HG02981 (cell line): ENCODE measurements around the gene SSBP3.

Experiments
- ATAC-seq: cut with Tn5 transposase; IDR thresholded peaks from one replicate; pipeline ENCODE4 v1.9.1; 2021; ENCODE audit warnings: mild to moderate bottlenecking, moderate library complexity; ENCODE audit not compliant: unreplicated experiment

SSBP3 gene

DNA sequence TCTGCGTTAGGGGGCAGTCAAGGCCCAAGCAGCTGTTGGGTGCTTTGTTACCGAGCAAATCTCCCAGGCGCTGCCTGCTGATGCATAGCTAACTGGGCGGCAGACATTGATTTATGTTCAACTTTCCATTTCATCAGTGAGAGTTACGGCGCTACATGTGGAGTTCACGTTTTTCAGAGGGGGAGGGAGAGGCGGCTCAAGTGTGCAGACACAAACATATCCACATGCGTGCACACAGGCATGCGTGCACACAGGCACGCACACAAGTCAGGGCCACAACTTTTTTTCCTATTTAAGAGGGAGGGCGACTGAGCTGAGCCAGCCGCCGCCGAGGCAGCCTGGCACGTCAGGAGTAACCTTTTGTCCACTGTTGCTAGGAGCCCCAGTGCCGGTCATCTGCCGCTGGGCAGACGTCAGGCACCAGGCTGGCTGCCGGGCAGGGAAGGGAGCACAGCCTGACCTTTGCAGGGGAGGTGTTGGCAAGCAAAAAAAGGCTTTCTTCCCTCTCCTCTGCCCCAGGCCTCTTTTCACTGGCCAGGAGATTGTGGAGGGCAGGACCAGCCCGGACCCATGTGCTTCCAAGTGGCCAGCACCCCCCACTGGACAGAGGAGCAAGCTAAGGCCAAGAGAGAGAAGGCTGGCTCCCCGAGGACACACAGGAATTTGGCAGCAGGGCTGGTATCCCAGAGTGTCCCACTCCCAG lies 133.0 kb downstream of the SSBP3 start:
- no peak for ATAC-seq

DNA sequence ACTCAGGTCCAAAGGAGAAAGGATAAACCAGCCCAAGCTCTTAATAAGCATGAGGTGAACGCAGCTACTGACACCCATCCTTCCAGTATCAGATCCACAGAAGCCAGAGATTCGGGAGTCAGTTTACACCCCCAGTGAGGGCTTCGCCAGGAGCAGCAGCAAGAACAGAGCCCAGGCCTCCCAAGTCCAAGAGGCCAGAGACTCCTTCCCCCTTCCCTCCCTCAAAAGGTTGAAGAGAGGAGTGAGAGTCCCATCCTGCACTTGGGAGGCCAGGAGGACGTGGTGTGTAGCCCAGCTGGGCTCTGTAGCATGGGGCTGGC lies 133.5 kb downstream of the SSBP3 start:
- no peak for ATAC-seq

DNA sequence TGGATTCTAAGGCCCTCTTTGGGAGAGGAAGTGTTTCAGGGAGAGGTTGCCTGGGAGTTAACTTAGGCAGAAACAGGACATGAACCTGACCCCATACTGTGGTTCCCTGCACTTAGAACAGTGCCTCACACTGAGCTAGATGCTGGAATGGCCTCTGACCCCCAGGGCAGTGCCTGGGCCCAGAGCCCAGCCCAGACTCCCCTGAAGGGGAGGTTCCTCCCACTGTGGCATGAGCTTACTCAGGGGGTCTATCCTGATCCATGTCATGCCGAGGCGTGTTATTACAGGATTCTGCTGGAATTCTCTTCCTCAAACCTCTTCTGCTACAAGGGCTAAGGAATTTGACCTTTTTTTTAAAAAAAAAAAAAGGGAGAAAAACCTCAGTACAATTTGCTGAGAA lies 134.1 kb downstream of the SSBP3 start:
- no peak for ATAC-seq

DNA sequence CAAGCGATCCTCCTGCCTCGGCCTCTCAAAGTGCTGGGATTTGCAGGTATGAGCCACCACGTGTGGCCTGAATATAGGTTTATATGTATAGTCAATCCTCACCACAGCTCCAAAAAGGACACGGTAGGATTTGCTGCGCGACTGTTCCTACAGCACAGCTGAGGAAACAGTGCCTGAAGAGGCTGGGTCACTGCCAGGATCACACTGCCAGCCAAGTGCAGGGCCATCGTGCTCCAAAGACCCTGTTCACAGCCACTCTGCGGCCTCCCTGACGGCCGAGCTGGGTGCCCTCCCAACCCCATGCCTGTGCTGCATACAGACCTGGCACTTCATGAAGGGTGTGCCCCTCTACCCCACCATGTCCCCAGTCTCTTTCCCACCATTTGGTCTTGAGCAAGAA lies 134.9 kb downstream of the SSBP3 start:
- ATAC-seq: no peak

DNA sequence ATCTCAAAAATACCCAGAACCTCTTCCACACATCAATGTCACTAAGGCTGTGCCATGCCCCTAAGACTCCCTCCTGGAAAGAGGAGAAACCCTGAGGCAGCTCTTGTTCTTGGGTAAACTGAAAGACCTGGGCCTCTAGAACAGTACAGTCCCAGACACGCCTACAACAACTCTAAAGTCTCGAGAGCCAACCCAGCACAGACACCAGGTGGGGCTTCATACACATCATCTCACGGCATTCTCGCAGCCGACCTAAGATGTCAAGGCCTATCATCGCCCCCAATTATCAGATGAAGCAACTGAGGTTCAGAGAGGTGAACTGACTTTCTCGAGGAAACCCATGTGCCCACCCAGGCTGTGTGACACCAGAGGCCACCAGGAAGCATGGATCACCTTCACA lies 135.7 kb downstream of the SSBP3 start:
- no peak for ATAC-seq

DNA sequence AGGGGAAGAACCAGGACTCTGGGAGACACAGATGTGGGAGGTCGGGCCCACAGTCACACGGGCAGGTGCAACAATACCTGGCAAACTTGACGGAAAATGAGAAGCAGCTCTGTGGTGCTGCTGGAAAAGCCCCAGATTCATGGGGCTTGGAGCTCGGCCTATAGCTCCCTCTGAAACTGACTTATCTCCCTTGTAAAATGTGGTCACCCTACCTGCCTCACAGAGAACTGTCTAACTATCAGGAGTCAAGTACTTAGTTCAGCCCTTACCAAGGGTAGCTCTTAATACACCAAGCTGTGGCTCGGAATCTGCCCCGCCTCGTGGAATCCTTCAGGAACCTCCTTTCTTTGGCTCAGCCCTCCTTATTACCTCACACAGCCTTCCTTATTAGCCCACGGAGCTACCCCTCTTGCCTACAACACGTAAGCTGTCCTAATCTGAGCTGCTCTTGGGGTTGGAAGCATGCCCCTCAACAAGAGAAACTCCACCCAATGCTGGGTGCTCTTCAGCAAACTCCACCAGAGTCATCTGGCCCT lies 137.4 kb downstream of the SSBP3 start:
- no peak for ATAC-seq

DNA sequence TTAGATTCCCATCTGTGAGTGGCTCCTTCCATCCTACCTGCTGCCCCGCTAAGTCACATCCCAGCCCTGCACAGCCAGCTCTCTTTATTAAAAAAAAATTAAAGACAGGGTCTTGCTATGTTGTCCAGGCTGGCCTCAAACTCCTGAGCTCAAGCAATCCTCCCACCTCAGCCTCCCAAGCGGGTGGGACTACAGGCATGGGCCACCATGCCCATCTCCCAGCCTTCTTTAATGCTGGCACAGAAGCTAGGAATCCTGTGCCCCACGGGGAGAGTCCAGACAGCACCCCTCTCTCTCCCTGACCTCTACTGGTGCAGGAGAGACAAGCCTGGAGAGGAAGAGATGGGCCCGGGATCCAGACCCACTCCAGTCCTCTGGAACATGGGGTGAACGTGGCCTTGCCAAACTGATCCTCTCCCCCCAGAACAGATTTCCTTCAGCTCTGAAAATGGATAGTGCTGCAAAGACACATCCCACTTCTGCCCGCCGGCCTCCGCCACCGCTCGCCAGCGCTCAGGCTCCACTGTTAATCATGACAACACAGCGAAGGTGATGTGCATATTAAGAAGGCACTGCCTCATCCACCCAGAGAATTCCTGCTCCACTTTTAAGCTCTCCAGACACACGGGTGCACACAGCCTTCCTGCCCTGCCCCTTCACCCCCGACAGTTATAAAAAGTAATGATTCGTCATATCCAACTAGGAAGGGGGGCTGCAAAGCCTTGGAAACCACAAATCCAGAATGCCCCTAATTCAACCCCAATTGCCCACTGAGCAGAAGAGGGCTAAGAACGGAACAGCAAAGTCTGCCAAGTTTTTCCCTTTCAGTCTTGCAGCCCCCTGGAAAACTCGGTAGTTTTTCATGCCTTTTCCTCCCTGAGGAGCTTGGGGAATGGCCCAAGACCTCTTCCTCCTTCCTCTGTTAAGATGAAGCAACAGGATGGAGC lies 138.1 kb downstream of the SSBP3 start:
- no peak for ATAC-seq

DNA sequence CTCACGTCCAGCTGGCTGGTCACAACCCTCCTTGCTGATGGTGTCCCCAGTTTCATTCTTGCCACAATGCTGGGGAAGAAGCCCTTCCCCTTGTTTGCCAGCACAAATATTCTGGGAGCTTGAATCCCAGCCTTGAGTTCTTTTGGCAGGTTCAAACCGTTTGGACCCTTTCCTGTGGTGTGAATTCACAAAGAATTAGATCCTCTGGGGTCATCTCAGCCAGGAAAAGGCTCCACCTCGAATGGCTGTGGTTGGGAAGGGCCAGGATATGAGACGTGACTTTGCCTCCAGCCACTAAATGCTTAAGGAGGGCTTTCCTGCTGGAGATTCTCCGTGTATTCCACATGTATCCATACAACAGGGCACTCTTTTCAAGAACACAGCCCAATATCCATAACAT lies 139.3 kb downstream of the SSBP3 start:
- ATAC-seq: no peak

DNA sequence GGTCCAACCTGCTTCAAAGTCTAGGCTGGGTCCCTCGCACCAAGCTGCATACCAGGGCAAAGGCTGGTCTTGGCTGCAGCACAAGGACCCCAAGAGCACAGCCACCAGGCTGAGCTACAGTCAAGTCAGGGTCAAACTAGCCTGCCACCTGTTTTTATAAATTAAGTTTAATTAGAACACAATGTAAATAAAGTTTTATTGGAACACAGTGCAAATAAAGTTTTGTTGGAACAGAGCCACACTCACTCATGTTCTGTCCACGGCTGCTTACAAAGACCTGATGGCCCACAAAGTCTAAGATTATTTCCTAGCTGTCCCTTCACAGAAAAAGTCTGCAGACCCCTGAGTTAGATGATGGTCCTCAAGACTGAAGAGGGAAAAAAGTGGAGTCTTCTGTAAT lies 140.0 kb downstream of the SSBP3 start:
- no peak for ATAC-seq

DNA sequence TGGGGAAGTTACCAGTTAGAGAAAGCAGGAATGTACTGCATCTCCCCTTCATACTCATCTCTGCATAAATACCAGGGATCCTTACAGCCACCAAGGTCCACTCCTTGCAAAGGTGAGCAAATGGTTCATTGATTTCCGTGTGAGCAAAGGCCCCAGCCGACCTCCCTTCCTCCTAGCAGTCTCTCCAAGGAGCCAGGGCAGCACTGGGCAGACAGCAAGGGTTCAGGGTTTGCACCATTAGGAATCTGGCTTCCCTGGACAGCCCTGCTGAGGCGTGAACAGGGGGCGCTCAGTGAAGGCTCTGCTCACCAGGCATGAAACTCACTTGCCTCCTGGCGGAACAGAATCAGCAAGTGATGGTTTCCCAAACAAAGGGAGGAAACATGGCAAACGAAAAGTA lies 140.5 kb downstream of the SSBP3 start:
- no peak for ATAC-seq

DNA sequence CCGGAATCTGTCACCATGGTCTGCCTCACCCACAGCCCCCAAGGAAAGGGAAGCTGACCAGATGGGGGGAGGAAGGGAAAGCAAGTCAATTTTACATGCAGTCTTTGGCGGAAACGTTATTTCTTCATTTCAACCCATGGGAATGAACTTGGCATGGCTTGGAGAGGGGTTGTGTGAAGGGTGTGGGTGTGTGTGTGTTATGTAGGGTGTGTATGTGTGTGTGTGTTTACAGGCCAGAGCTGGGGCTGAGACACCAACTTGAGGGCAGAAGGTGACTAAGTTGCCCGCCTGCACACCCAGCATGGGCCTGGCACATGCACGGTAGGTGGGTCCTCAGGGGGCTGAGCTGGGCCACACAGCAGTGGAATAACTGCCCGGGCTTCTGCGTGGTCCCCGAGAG lies 141.1 kb downstream of the SSBP3 start:
- no peak for ATAC-seq

DNA sequence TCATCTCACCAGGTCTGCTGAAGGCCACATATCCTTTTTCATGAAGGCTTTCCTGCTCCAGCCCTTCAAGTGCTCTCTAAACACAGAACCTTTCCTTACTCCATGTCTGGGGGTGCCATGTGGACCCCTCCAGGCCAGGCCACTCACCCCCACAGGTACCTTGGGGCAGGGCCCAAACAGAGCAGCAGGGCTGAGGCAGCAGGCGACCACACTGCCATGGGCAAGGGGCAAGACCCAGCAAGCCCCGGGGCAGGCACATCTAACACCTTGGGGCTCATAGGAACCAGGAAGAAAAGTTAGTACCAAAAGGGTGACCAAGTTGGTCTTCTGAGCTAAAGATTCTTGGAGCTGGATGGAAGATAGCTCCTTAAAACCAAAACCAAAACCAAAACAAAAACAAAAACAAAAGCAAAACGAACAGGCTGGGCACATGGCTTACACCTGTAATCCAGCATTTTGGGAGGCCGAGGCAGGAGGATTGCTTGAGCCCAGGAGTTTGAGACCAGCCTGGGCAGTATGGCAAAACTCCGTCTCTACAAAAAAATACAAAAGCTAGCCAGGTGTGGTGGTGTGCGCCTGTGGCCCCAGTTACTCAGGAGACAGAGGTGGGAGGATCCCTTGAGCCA lies 142.5 kb downstream of the SSBP3 start:
- ATAC-seq: no peak

DNA sequence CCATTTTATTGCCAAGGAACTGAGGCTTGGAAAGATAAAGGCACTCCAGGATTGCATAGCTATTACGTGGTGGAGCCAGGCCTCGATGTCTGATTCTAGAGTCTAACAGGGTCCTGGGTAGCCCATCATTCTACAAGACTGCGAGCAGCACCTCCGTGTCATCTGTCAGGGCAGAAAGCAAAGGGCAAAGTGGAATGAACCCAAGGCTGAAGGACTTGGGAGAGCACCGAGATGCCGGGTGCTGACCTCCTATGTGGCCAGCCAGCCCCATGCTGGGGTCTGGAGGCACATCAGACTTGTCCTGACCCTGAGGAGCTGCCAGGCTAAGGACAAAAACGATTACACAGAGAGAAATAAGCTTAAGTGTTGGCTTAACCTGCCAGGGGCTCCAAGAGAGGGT lies 143.9 kb downstream of the SSBP3 start:
- ATAC-seq: no peak

DNA sequence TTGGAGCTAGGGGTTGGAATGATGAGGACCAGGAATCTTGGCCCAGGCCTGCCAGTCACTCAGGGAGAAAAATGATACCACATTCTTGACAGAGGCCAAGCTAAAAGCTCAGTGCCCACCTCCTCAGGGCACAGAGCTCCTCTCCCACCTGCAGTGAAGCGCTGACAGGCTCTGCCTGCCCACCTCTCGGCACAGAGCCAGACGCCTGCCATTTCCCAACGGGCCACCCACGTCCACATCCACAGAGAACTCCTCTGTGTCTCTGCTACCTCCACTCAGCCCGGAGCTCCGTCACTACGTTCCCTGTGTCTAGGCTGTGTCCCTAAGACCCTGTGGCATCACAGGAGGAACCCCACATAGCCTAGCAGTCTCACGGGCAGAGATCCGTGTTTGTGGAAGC lies 145.4 kb downstream of the SSBP3 start:
- no peak for ATAC-seq

DNA sequence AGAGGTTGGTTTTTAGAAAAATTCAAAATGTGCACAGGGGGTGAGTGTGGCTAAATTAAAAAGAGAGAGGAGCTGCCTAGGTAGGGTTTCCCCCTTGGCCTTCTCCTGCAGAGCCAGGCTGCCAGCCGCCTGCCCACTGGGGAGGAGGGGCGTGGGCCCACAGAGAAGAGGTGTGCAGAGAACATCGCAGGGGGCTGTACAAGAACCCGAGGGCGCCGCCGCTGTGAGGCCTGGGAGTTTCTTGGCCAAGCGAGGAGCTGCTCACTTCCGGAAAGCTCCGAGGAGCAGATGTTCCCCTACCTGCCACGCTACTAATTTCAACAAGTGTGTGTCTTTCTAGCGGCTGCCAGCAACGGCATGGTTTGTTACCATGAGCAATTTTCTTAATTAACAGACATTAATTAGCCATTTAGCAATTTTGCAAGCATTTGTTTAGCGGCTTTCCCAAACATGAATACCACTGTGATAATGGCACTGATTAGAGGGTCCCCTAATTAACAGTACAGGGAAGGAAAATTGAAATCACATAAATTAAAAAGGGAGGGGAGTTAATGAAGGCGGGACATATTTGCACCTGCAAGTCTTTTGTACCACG lies 146.6 kb downstream of the SSBP3 start:
- no peak for ATAC-seq

DNA sequence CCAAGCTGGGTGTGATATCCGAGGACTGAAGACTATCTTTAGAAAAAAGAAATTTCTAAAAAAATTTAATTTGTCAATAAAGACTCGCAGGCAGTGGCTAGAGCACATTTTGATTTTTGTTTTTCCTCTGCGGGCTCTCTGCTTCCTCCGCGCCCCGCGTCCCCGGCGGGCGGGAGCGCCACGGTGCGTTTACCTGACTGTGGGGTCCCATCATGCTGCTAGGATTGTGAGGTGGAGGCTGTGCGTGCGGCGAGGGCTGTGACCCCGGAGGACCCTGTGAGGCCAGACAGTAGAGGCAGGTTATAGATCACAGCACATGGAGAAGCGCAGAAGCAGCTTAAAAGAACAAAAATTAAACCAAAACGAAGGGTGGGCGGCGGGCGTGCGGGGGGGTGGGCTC lies 148.3 kb downstream of the SSBP3 start:
- ATAC-seq: no peak

DNA sequence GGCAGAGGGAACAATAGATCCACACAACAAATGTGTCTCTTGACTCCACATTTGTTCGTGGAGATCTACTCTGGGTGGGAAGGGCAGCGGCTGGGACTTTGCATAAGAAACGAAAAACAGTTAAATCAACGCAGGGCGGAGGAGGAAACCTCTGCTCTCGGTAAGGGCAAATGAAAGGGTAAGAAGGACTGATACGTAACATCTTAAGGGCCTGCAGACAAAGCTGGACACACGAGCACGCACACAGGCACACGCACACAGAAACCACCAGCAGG lies 148.9 kb downstream of the SSBP3 start:
- ATAC-seq: no peak

DNA sequence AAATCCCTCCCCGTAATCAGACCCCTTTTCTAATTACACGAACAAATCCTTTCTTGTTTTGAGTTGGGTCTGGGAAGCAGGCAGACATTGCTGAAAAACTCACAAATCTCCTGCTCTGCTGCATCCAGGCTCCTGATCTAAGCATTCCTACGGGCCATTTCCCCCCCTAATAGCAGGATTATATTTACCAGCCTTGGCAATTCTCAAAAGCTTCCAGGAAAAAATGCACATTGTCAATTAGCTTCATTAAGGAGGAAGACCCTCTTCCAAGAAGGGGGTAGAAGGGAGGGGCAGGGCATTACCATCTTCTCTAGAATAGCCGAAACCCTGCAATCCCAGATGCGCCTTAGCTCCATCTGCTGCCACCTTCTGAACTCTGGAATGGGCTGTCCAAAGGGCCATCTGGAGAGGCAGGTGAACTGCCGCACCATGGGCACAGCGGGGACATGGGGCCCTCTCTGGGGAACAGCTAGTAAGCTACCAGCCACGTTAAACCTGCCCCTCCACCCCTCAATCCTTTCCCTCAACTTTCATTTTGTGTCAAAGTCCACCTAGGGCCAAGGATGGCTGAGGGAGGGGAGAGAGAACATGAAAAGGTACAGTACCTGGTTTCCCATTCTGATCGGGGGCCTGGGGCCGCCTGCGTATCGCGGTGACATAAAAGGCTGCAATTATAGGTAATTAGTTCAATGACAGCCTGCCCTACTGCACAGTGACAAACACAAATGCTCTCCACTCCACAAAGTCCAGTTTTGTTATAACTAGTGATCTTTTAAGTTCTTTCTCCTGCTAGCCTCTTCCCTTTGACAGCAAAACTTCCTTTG lies 149.5 kb downstream of the SSBP3 start:
- ATAC-seq: no peak

DNA sequence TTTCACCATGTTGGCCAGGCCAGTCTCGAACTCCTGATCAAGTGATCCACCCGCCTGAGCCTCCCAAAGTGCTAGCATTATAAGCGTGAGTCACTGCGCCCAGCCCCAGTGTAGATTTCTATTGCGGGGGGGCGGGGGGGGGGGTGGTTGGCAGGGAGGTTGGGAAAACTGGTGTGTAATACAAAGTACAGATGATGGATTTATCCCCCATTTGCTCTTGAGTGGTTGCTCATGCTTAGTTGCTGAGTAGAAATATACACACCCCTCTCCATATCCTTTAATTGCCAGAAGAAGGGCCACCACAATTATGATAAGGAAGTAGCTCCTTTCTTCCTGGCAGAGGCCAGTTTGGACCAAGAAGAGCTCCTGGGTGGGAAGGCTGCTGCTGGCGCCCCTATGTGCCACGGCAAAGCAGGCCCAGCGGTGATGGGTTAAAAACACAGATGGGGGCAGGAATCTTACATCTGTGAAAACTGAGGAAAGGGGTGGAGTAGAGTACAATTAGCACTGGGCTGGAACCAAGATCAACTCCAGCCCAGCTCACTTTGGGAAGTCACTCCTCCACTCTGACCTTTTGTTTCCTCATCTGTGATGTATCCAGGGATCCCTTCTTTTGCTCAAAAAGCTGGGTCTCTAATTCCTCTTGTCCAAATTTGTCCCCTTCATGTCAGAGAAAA lies 151.0 kb downstream of the SSBP3 start:
- no peak for ATAC-seq

DNA sequence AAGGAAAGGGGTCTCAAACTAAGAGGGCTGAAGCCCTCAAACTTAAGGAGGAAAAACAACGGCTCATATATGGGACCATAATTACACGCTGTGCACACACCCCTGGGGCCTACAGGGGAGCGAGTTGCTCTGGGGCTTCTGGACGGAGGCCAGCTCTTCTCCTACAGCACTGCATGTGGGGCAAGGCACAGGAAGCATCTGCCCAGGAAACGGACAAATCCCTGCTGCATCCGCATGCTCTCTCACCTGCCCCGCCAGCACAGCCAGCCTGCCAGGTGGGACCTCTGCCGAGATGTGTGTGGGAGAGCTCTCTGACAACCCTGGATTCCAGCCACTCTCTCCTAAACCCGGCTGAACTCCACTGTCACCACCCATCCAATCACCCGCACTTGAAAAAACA lies 152.1 kb downstream of the SSBP3 start:
- ATAC-seq: no peak
